Vagina (tissue), 2 donors: Measurements from ENCODE around the gene WDR82. TPM values are rescaled to one million over a fixed set of nuclear protein-coding genes. Genes with fewer than 3 reads are reported as not detected.

Source experiments
- DNase-seq, 2 donors: peaks; one replicate each; pipeline ENCODE4 v3.0.0-alpha.2; 2017; ENCODE audit errors: extremely low spot score in 2 of 2
- H3K27ac ChIP-seq: fragments of 200-600 bp; sonication (generic); one replicate; pipeline ENCODE4 v1.5.1; 2019
- H3K27me3 ChIP-seq: fragments of 200-600 bp; sonication (generic); one replicate; pipeline ENCODE4 v1.5.1; 2019
- H3K36me3 ChIP-seq, 2 donors: fragments of 200-600 bp; sonication (generic); one replicate each; pipeline ENCODE4 v1.5.1; 2017 to 2019
- H3K4me1 ChIP-seq: fragments of 200-600 bp; sonication (generic); one replicate; pipeline ENCODE4 v1.5.1; 2019
- H3K4me3 ChIP-seq, 2 donors: fragments of 200-600 bp; sonication (generic); 1 replicate in 1 of 2; 2 replicates in 1 of 2; pipeline ENCODE4 v1.5.1; 2016 to 2019
- H3K9me3 ChIP-seq: fragments of 200-600 bp; sonication (generic); one replicate; pipeline ENCODE4 v1.5.1; 2019
- POLR2A ChIP-seq, 2 donors: fragments of 450-650 bp; IDR thresholded peaks; one replicate each; pipeline ENCODE4 v1.6.1; 2017; ENCODE audit warnings: antibody characterized with exemption in 2 of 2, mild to moderate bottlenecking in 2 of 2, moderate library complexity in 2 of 2
- POLR2AphosphoS5 ChIP-seq, 2 donors: sonication (generic); formaldehyde crosslinking; IDR thresholded peaks; one replicate each; pipeline ENCODE4 v1.9.0; 2017; ENCODE audit warnings: antibody characterized with exemption in 2 of 2, mild to moderate bottlenecking in 2 of 2, low read depth in 1 of 2; ENCODE audit not compliant: insufficient read depth in 1 of 2
- intact Hi-C: fragments of 100-400 bp; cut with DNase I; formaldehyde crosslinking; loops from one replicate; pipeline ENCODE4 v1.15.1; 2023
- microRNA counts, 2 donors: library from miRNA; unstranded; fragments of <30 nt; microRNA quantifications; one replicate each; lab custom pipeline; 2016 to 2017
- microRNA-seq: library from miRNA; unstranded; fragments of <30 nt; microRNA quantifications from one replicate; pipeline ENCODE4, GENCODE V29; 2017; ENCODE audit warnings: borderline number of aligned reads, borderline replicate concordance
- small RNA-seq: library from RNA; depleted of rRNA; stranded (forward); fragments of <200 nt; gene quantifications from one replicate; pipeline ENCODE3, GENCODE V24; 2016
- total RNA-seq: library from RNA; depleted of rRNA; stranded (reverse); fragments of >200 nt; gene quantifications from one replicate; pipeline ENCODE4 v1.2.3, GENCODE V29; 2016
- TF ChIP-seq, protein P1 (sequence below), 3 experiments: fragments of 450-650 bp in 2 of 3; fragments of 200-600 bp in 1 of 3; sonication (generic) in 1 of 3; IDR thresholded peaks; one replicate each; pipeline ENCODE4 v1.5.1; 2017 to 2019; ENCODE audit warnings: antibody characterized with exemption in 3 of 3, mild to moderate bottlenecking in 2 of 3, moderate library complexity in 2 of 3

WDR82 gene
- total RNA-seq, 1 donor from 2014 or later: 44.4 TPM

GRCh38 chr3:52208556-52208955 is 69.9 kb downstream of the WDR82 start:
- no peak for DNase-seq
- Histone ChIP-seq H3K27ac (no peak overlapping the region), H3K9me3 (no peaks in the 10 kb centered on the region), H3K36me3 (peaks cover 0 to 91% of the 10 kb centered on the region in 2 donors), H3K27me3 (no peaks in the 10 kb centered on the region), H3K4me1 (no peaks in the 10 kb centered on the region), H3K4me3 (no peak overlapping the region)
- TF ChIP-seq POLR2A (IDR thresholded peaks at IDR 0.05): no peak
- TF ChIP-seq, protein P1, sequence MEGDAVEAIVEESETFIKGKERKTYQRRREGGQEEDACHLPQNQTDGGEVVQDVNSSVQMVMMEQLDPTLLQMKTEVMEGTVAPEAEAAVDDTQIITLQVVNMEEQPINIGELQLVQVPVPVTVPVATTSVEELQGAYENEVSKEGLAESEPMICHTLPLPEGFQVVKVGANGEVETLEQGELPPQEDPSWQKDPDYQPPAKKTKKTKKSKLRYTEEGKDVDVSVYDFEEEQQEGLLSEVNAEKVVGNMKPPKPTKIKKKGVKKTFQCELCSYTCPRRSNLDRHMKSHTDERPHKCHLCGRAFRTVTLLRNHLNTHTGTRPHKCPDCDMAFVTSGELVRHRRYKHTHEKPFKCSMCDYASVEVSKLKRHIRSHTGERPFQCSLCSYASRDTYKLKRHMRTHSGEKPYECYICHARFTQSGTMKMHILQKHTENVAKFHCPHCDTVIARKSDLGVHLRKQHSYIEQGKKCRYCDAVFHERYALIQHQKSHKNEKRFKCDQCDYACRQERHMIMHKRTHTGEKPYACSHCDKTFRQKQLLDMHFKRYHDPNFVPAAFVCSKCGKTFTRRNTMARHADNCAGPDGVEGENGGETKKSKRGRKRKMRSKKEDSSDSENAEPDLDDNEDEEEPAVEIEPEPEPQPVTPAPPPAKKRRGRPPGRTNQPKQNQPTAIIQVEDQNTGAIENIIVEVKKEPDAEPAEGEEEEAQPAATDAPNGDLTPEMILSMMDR (IDR thresholded peaks at IDR 0.05): no peak
- no peak for TF ChIP-seq POLR2AphosphoS5 (IDR thresholded peaks at IDR 0.05; ENCODE audit: insufficient read depth in 1 of 2, low read depth in 1 of 2)
- intact Hi-C loops: no loop called here

DNA sequence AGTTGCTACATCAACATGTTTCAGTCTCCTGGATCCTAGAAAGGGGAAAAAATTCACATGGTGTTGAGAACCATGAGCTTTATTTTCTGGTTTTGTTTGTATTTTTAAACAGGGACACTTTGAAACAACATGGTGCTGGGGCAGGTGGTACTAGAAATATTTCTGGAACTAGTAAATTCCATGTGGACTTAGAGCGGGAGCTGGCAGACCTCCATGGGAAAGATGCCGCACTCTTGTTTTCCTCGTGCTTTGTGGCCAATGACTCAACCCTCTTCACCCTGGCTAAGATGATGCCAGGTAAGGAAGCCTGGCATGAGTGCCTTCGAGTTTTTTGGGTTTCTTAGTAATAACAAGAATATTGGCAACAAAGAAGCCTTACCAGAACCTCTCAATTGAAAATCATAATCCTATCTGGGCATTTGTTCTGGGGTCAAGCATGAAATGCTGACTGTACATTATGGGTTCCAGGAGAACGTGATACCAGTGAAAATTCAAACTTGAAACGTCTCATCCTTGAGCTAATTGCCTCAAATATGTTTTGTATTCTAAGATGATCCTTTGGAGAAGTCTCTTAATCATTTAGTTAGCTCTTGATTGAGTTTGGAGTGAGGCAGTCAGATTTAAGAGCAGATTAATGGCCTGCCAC is 72.6 kb downstream of the WDR82 start:
- peaks cover 0 to 92% of the 10 kb centered on the region in 2 donors for H3K36me3 ChIP-seq
- no peaks in the 10 kb centered on the region for H3K9me3 ChIP-seq
- no peak overlapping the region for H3K27ac ChIP-seq
- intact Hi-C loops: no loop called here
- no peak for TF ChIP-seq POLR2A (IDR thresholded peaks at IDR 0.05)
- TF ChIP-seq POLR2AphosphoS5 (IDR thresholded peaks at IDR 0.05; ENCODE audit: insufficient read depth in 1 of 2, low read depth in 1 of 2): no peak
- TF ChIP-seq, protein P1 (IDR thresholded peaks at IDR 0.05): no peak
- no peaks in the 10 kb centered on the region for H3K4me1 ChIP-seq
- H3K4me3 ChIP-seq: no peak overlapping the region
- no peak for DNase-seq
- no peaks in the 10 kb centered on the region for H3K27me3 ChIP-seq

MicroRNA genes within 50 kb of the gene (microRNA counts, 767-probe panel; counts per million panel counts)
- microRNA hsa-let-7g-5p (lab: Ali Mortazavi, UCI): 9,086 to 9,537 counts per million in 2 donors

Small RNAs within 50 kb of the gene (microRNA-seq; reads per million reads assigned to microRNA genes)
- gene MIR135A1 (not detected), gene MIRLET7G (144,192 reads per million, percentile 100 among the genes with 10 or more reads in this experiment)

Small RNAs within 50 kb of the gene (small RNA-seq; reads per million reads assigned to genes)
- gene MIR135A1 (not detected), gene MIRLET7G (520 reads per million, percentile 98 among the genes with 10 or more reads in this experiment)

Other genes starting within 250 kb of the WDR82 start
- gene DUSP7, start 222.1 kb downstream of the WDR82 start, total RNA-seq: 59.9 TPM
- gene POC1A, start 124.2 kb downstream of the WDR82 start, total RNA-seq: 0.74 TPM
- 41.5 TPM for gene ALAS1, start 80.5 kb downstream of the WDR82 start, total RNA-seq
- gene TLR9, start 53.0 kb downstream of the WDR82 start, total RNA-seq: not detected
- 93.8 TPM for gene TWF2, start 39.5 kb downstream of the WDR82 start, total RNA-seq
- 25.0 TPM for gene PPM1M, start 32.9 kb downstream of the WDR82 start, total RNA-seq
- gene GLYCTK, start 9.2 kb upstream of the WDR82 start, total RNA-seq: 10.3 TPM
- 12.3 TPM for gene DNAH1, start 37.7 kb upstream of the WDR82 start, total RNA-seq
- gene BAP1, start 131.4 kb upstream of the WDR82 start, total RNA-seq: 68.0 TPM
- 13.5 TPM for gene PHF7, start 132.0 kb upstream of the WDR82 start, total RNA-seq
- gene SEMA3G, start 166.5 kb upstream of the WDR82 start, total RNA-seq: 8.3 TPM
- gene TNNC1, start 175.4 kb upstream of the WDR82 start, total RNA-seq: 1.7 TPM
- 103 TPM for gene NISCH, start 177.0 kb upstream of the WDR82 start, total RNA-seq
- gene STAB1, start 216.7 kb upstream of the WDR82 start, total RNA-seq: 124 TPM